Measurements from ENCODE around the gene USP20. TPM values are rescaled to one million over a fixed set of nuclear protein-coding genes. Genes with fewer than 3 reads are reported as not detected.
A peak's percentile ranks its signal among the peaks of the same experiment; 100 is the strongest.

The USP20 gene
- total and polyA plus RNA-seq, 5 experiments from 2014 or later = 37.1 to 124 (median 76.4) TPM

DNA sequence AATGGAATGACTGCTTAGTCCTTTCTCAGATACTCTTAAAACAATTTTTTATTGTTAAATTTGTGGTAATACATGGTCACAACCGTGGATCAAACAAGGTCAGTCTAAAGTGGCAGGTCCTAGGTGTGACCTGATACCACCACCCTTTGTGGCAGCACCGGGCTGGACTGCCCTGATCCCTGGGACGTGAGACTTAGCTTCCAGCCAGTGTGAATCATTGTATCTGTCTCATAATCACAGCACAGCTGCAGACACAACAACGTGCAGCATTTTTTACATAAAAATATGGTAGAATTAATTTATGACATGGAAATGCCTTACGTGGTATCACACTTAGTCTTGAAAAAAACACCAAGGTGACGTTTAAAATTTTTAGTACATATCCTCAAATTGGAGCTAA is 24.5 kb upstream of the USP20 start:
- Mint-ChIP-seq H3K27ac (peak overlapping the region in 1 of 10 donors; percentile 44), H3K4me1 (peaks cover 8 to 34% (median 16%) of the 10 kb centered on the region in 4 donors), H3K4me3 (no peak overlapping the region), H3K36me3 (peaks cover 4 to 89% (median 9%) of the 10 kb centered on the region in 3 donors), H3K9me3 (no peaks in the 10 kb centered on the region), H3K27me3 (no peaks in the 10 kb centered on the region)
- POLR2A ChIA-PET = interaction anchor here (0.6 kb wide), 1 partner anchor 72 kb away, joined by 4 read pairs; no protein-coding TSS in a partner anchor
- no peak for ATAC-seq
- DNase-seq = no peak

DNA sequence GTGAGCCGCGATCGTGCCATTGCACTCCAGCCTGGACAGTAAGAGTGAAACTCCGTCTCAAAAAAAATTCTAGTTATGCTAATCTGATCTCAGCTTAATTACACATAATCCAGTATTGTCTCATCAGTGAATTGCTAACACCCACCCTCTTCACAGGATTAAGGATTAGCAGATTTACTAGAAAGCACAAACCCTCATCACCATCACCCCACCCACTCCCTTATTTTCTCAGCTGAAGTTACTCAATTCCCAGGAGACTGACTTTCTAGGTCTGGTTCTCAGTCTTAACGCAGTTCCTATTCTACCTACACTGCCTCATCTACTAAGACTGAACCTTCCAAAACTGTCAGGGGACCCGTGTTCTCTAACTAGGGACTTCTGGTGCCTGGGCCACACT is 23.3 kb upstream of the USP20 start:
- no peaks in the 10 kb centered on the region for H3K27me3 Mint-ChIP-seq
- DNase-seq (no peak), ATAC-seq (no peak)
- H3K36me3 Mint-ChIP-seq = peaks cover 3 to 89% (median 15%) of the 10 kb centered on the region in 3 donors
- peak overlapping the region in 7 of 10 donors; percentile 12 to 88 (median 33) for H3K27ac Mint-ChIP-seq
- H3K4me1 Mint-ChIP-seq = peaks cover 9 to 29% (median 14%) of the 10 kb centered on the region in 4 donors
- POLR2A ChIA-PET = interaction anchor here (1.2 kb wide), 1 partner anchor 23 kb away, joined by 5 read pairs; the partner anchor contains the start of genes C9orf78 and USP20
- H3K4me3 Mint-ChIP-seq = no peak overlapping the region
- no peaks in the 10 kb centered on the region for H3K9me3 Mint-ChIP-seq

DNA sequence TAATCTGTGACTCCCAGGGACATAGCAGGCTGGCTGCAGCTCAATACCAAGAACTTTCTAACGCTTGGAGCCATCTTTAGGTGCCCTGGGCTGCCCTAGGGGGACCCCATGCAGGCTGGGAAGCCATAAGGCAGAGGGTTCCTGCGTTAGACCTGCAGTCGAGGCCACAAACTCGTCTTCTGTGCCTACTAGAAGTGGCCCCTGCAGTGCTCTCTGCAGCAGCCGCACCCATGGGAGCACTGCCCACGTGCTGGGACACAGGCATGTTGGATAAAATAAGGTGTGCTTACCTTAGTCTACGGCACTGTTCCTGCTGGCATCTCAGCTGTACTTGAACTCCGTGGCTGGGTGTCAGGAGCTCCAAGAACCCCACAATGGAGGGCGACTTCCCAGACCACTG is 22.9 kb upstream of the USP20 start:
- H3K36me3 Mint-ChIP-seq = peaks cover 0 to 89% (median 11%) of the 10 kb centered on the region in 3 donors
- no peak overlapping the region for H3K4me3 Mint-ChIP-seq
- POLR2A ChIA-PET = interaction anchor here (1.2 kb wide), 1 partner anchor 22 kb away, joined by 5 read pairs; the partner anchor contains the start of genes C9orf78 and USP20
- H3K4me1 Mint-ChIP-seq = peaks cover 7 to 25% (median 14%) of the 10 kb centered on the region in 4 donors
- no peak for ATAC-seq
- DNase-seq = no peak
- no peaks in the 10 kb centered on the region for H3K27me3 Mint-ChIP-seq
- H3K9me3 Mint-ChIP-seq = no peaks in the 10 kb centered on the region
- H3K27ac Mint-ChIP-seq = peak overlapping the region in 4 of 10 donors; percentile 12 to 88 (median 53)

DNA sequence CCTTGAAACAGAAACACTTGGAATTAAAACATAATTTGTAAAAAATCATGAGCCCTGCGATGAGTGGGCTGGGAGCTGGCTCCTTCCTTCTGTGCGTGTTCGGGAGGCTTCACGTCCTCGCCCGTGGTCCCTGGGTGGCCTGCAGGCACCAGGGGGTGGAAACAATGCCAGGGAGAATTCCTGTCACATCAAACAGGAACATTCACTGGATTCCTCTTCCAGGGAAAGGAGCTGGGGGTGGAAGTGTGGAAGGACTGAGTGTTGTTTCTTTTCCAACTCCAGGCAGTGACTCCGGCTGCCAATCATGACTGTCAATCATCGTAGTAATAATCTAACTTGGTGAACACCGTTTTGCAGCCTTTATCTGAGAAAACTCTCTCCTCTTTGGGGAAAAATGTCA is 21.6 kb upstream of the USP20 start:
- peaks cover 0 to 89% (median 13%) of the 10 kb centered on the region in 3 donors for H3K36me3 Mint-ChIP-seq
- no peak for ATAC-seq
- POLR2A ChIA-PET = no interaction called here

DNA sequence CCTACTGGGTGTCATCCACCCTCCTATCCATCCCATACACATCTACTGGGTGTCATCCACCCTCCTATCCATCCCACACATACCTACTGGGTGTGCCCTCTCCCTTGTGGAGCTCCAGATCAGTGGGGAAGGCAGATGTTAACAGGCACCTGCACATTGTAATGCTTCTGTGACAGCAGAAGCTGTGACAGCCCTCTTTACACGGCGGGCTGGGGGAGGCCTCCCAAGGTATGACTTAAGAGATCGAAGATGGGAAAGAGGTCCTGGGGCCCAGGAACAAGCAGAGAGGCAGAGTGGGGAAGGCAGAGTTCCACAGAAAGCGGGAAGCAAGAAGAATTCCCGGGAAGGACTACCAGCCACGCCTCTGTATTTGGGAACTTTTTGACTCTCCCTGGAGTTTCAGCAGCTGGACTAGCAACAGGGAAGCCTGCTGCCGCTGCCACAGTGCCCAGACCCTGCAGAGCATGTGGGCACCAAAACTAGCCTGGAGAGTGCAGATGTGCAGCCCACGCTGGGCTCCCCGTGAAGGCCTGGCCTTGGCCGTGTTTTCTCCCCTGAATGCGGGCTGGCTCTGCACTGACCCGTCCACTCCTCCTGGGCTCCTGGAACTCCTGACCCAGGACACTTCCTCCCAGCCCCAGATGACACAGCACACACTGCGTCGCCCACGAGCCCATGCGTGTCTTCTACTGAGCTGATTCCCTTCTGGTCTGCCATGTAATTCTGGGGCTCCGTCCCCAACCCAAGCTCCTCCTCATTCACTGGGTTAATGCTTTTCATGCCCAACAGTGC is 20.6 kb upstream of the USP20 start:
- H3K4me1 Mint-ChIP-seq = peaks cover 12 to 25% (median 19%) of the 10 kb centered on the region in 4 donors
- peak overlapping the region in 2 of 10 donors; percentile 4 to 38 for H3K4me3 Mint-ChIP-seq
- no peaks in the 10 kb centered on the region for H3K27me3 Mint-ChIP-seq
- H3K36me3 Mint-ChIP-seq = peaks cover 0 to 89% (median 13%) of the 10 kb centered on the region in 3 donors
- H3K9me3 Mint-ChIP-seq = no peaks in the 10 kb centered on the region
- POLR2A ChIA-PET = no interaction called here
- ATAC-seq (no peak), DNase-seq (no peak)
- H3K27ac Mint-ChIP-seq = peak overlapping the region in 7 of 10 donors; percentile 19 to 78 (median 52)

More for the DNA sequence above, 21.6 kb upstream of the USP20 start:
- Mint-ChIP-seq H3K9me3 (no peaks in the 10 kb centered on the region), H3K27me3 (no peaks in the 10 kb centered on the region), H3K4me3 (no peak overlapping the region), H3K4me1 (peaks cover 10 to 24% (median 16%) of the 10 kb centered on the region in 4 donors), H3K27ac (peak overlapping the region in 3 of 10 donors; percentile 63 to 78 (median 65))
- no peak for DNase-seq

DNA sequence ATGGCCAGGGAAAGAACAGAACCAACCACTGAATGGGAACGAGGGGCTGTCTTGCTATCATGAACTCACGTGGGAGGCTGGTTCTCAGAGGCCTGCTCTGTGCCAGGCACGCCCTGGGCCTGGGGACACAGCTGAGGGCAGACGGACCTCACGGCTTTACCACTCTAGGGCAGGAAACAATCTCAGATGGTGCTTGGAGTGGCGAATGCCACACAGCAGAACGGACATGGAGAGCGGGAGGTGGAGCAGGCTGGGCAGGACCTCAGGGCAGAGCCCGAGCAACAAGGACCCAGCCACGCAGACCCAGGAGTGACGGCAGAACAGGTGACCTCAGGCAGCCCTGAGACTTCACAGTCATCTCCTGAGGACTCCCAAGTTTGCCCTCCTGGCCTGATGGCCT is 20.0 kb upstream of the USP20 start:
- Mint-ChIP-seq H3K27ac (peak overlapping the region in 4 of 10 donors; percentile 21 to 89 (median 57)), H3K9me3 (no peaks in the 10 kb centered on the region), H3K4me1 (peaks cover 8 to 29% (median 20%) of the 10 kb centered on the region in 4 donors), H3K36me3 (peaks cover 0 to 86% (median 13%) of the 10 kb centered on the region in 3 donors), H3K4me3 (no peak overlapping the region), H3K27me3 (no peaks in the 10 kb centered on the region)
- no peak for ATAC-seq
- no peak for DNase-seq
- POLR2A ChIA-PET = no interaction called here

DNA sequence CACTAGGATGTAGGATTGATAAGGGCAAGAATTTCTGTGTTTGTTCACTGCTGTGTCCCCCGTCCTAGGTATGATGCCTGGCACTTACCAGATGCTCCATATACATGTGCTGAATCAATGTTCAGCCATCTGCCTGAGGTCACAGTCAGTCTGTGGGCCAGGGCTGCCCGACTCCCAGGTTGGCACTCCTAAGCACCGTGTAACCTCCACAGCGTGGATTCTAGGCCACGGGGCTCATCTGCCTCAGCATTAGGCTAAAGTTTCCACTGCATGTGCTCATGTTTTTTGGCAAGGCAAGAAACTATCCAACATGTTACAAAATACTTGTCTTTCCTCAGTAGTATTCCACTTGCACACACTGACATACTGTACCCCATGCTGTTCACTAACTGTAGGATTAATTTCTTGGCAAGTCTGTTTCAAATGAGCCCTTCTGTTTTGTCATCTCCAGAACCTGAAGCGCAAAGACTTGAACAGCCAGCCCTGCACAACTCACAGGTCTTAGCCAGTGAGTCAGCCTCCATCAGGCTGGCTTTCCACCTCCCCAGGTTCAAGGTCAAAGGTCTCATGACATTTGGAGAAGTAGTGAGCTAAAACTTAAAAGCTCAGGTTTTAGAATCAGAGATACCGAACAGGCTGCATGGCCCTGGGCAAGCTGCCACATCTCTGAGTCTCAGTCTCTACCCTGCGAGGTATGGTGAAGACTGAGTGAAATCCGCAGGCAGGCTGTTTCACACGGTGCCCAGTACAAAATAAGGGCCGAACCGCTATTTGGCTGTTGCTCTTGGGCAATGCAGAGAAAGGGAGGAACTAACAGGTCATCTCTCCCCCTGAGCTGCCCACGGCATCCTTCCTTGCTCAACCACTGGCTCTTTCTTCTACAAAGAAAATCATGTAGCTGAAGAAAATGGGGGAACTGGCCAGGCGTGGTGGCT is 18.5 kb upstream of the USP20 start:
- Mint-ChIP-seq H3K4me3 (no peak overlapping the region), H3K27ac (peak overlapping the region in 4 of 10 donors; percentile 9 to 89 (median 53)), H3K36me3 (peaks cover 0 to 83% (median 13%) of the 10 kb centered on the region in 3 donors), H3K4me1 (peaks cover 8 to 31% (median 19%) of the 10 kb centered on the region in 4 donors), H3K27me3 (no peaks in the 10 kb centered on the region), H3K9me3 (no peaks in the 10 kb centered on the region)
- POLR2A ChIA-PET = interaction anchor here (0.5 to 1.0 kb wide), 5 partner anchors 25 to 654 kb away, joined by 3 to 4 read pairs (median 3); no protein-coding TSS in a partner anchor
- ATAC-seq (no peak), DNase-seq (no peak)

DNA sequence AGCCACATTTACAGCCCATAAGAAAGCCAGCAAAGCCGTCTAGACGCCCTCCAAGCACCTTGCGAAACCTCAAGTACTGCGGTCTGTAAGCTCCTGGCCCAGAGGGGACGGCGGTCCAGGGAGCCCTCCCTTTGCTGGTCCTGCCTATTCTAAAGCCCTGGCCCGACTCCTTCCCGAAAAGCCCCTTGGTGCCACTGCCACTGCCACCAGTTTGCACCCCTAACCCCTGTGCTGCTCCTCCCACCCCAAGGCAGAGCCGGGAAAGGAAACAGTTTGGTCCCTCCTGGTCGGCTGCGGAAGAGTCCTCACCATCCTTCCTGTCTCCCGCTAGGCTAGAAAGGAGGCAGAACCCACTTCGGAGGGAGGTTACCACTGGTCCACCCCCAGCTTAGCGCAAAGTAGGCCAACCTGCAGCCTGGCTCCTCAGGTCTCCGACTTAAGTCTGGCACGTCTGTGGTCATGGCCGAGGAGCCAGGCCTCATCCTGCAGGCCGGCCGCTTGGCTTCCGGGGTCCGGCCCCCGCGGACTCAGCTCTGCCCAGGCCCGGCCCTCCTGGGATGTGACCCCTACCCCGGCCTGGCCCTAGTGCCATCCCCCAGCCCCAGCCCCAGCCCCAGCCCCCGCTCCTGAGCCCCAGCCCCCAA is 12.2 kb upstream of the USP20 start:
- H3K4me1 Mint-ChIP-seq = peaks cover 10 to 34% (median 21%) of the 10 kb centered on the region in 4 donors
- peak overlapping the region; percentile 71 to 93 (median 86) for H3K4me3 Mint-ChIP-seq
- H3K9me3 Mint-ChIP-seq = no peaks in the 10 kb centered on the region
- H3K27ac Mint-ChIP-seq = peak overlapping the region in 8 of 10 donors; percentile 24 to 88 (median 78)
- no peaks in the 10 kb centered on the region for H3K27me3 Mint-ChIP-seq
- H3K36me3 Mint-ChIP-seq = peaks cover 0 to 57% (median 5%) of the 10 kb centered on the region in 3 donors
- DNase-seq (no peak), ATAC-seq (no peak)
- POLR2A ChIA-PET = interaction anchor here (0.5 to 5.3 kb wide), 7 partner anchors 12 to 889 kb away, joined by 3 to 42 read pairs (median 5); partner anchors contain the start of genes C9orf78, TOR1B and USP20

DNA sequence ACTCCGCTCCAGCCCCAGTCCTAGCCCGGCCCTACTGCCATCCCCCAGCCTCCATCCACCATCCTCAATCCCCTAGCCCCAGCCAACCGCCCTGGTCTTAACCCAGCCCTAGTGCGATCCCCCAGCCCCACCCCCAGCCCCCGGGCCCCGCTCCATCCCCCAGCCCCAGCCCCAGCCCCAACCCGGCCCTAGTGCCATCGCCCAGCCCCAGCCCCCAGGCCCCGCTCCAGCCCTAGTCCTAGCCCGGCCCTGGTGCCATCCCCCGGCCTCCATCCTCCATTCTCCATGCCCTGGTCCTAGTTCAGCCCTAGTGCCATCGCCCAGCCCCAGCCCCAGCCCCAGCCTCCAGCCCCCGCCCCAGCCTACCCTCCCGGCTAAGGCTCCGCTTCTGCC is 11.7 kb upstream of the USP20 start:
- Mint-ChIP-seq H3K4me1 (peaks cover 10 to 34% (median 19%) of the 10 kb centered on the region in 4 donors), H3K27ac (peak overlapping the region in 7 of 10 donors; percentile 77 to 95 (median 88)), H3K36me3 (peaks cover 0 to 57% (median 5%) of the 10 kb centered on the region in 3 donors), H3K4me3 (peak overlapping the region; percentile 80 to 93 (median 88)), H3K9me3 (no peaks in the 10 kb centered on the region), H3K27me3 (no peaks in the 10 kb centered on the region)
- ATAC-seq (peak; percentile 9 to 41), DNase-seq (no peak)
- POLR2A ChIA-PET = interaction anchor here (0.6 to 5.3 kb wide), 8 partner anchors 12 to 63 kb away, joined by 3 to 42 read pairs (median 4); partner anchors contain the start of genes C9orf78 and USP20

DNA sequence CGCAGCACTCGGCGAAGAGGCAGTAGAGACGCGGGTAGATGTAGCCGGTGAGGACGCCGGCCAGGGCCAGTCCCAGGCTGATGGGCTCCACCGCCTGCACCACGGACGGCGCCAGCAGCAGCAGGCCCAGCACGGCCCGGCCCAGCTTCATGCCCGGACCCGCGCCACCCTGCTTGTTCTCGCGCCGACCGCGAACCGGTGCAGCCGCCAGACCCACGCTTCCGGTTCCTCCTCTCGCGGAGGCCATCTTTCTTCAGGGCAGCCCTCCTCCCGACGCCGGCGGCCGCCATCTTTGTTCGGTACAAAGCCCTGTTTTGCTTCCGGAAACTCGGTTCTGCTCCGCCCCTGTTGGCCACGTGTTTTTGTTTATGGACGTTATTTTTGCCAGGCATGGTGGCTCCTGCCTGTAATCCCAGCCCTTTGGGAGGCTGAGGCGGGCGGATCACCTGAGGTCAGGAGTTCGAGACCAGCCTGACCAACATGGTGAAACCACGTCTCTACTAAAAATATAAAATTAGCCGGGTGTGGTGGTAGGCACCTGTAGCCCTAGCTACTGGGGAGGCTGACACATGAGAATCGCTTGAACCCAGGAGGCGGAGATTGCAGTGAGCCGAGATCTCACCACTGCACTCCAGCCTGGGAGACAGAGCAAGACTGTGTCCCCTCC is 11.2 kb upstream of the USP20 start, which contains the start of gene TOR1A:
Gene TOR1A, minus strand, starts transcription at position 202 of the 667 bp plus-strand sequence. Its CDS starts 51 bp downstream, at position 151.
- H3K4me1 Mint-ChIP-seq = peaks cover 8 to 29% (median 14%) of the 10 kb centered on the region in 4 donors
- ATAC-seq (peak; percentile 91 to 96), DNase-seq (peak; percentile 80 to 94 (median 89))
- H3K27me3 Mint-ChIP-seq = no peaks in the 10 kb centered on the region
- POLR2A ChIA-PET = interaction anchor here (0.6 to 5.3 kb wide), 11 partner anchors 11 to 1340 kb away, joined by 3 to 42 read pairs (median 4); partner anchors contain the start of genes C9orf78 and USP20
- no peaks in the 10 kb centered on the region for H3K9me3 Mint-ChIP-seq
- peak within 1 kb of the TSS; percentile 80 to 93 (median 88) for H3K4me3 Mint-ChIP-seq
- H3K27ac Mint-ChIP-seq = peak within 1 kb of the TSS; percentile 80 to 95 (median 89)
- H3K36me3 Mint-ChIP-seq = peaks cover 0 to 57% (median 6%) of the 10 kb centered on the region in 3 donors

DNA sequence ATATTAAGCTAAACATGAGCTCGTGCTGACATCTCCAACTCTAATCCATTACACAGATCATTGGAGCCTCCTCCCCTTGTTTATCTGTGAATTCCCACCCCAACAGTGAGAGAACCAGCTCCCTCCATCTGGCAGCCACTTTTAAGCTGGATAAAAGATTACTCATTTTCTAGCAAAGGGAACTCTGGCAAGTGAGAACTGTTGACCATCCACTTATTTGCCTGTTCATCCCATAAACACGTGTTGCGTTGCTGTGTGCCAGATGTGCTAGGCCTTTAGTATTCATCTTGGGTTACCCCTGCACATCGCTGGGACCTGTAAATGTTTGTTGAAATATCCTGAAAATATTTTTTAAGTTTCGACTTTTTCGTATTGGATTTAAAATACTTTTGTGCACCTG is 8.9 kb upstream of the USP20 start:
- H3K27ac Mint-ChIP-seq = peak overlapping the region in 1 of 10 donors; percentile 68
- H3K4me1 Mint-ChIP-seq = peaks cover 7 to 22% (median 14%) of the 10 kb centered on the region in 4 donors
- DNase-seq = no peak
- POLR2A ChIA-PET = interaction anchor here (0.6 to 5.3 kb wide), 5 partner anchors 9 to 225 kb away, joined by 3 to 42 read pairs (median 3); partner anchors contain the start of genes C9orf78 and USP20
- no peak for ATAC-seq
- H3K4me3 Mint-ChIP-seq = no peak overlapping the region
- no peaks in the 10 kb centered on the region for H3K27me3 Mint-ChIP-seq
- peaks cover 0 to 65% (median 16%) of the 10 kb centered on the region in 3 donors for H3K36me3 Mint-ChIP-seq
- H3K9me3 Mint-ChIP-seq = no peaks in the 10 kb centered on the region
